Esophagus squamous epithelium (tissue), 4 donors: ENCODE data around the gene ABCA12.

Experiments used
- POLR2A ChIP-seq, 4 donors: fragments of 450-650 bp; IDR thresholded peaks; one replicate each; pipeline ENCODE4 v1.6.1; 2017; ENCODE audit warnings: antibody characterized with exemption in 4 of 4, mild to moderate bottlenecking in 4 of 4, moderate library complexity in 3 of 4
- TF ChIP-seq, protein P1 (sequence below), 6 experiments: fragments of 450-650 bp in 4 of 6; fragments of 200-600 bp in 2 of 6; sonication (generic) in 2 of 6; IDR thresholded peaks; one replicate each; pipeline ENCODE4 v1.5.1; 2016 to 2019; ENCODE audit warnings: antibody characterized with exemption in 6 of 6, mild to moderate bottlenecking in 4 of 6, moderate library complexity in 4 of 6

DNA sequence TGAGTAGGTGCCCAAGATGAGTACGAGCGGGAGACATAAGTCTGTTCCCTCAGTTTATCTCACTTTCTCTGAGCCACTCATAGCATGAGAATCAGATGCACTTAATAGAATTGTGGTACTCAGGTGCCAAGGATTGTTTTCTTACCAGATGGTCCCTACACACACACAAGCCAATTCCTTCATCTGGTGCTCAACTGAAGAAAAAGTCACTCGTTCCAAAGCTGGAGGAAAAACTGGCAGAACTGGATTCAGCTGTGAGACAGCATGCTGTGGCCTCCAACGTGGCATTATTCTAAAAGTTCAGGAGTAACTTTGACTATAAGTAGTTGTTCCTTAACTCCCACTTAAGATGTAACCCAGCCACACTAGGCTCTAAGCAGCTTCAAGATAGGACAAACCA, 33.4 kb upstream of the ABCA12 start:
- TF ChIP-seq, protein P1, sequence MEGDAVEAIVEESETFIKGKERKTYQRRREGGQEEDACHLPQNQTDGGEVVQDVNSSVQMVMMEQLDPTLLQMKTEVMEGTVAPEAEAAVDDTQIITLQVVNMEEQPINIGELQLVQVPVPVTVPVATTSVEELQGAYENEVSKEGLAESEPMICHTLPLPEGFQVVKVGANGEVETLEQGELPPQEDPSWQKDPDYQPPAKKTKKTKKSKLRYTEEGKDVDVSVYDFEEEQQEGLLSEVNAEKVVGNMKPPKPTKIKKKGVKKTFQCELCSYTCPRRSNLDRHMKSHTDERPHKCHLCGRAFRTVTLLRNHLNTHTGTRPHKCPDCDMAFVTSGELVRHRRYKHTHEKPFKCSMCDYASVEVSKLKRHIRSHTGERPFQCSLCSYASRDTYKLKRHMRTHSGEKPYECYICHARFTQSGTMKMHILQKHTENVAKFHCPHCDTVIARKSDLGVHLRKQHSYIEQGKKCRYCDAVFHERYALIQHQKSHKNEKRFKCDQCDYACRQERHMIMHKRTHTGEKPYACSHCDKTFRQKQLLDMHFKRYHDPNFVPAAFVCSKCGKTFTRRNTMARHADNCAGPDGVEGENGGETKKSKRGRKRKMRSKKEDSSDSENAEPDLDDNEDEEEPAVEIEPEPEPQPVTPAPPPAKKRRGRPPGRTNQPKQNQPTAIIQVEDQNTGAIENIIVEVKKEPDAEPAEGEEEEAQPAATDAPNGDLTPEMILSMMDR (IDR thresholded peaks at IDR 0.05), result no peak
- no peak for TF ChIP-seq POLR2A (IDR thresholded peaks at IDR 0.05)
